A549 (cell line): ENCODE measurements around the gene NUB1. TPM values are rescaled to one million over a fixed set of nuclear protein-coding genes. Genes with fewer than 3 reads are reported as not detected.
A peak's percentile ranks its signal among the peaks of the same experiment; 100 is the strongest.

Experiments used
- ATAC-seq, 2 experiments: fragments of 200-7000 bp in 1 of 2; fragments of >200 bp in 1 of 2; cut with Nextera tagmentation in 1 of 2; cut with Tn5 transposase in 1 of 2; 3 replicates each; pipeline versions ENCODE4 v1.8.0 to v1.9.1; 2018 to 2020; ENCODE audit warnings: mild to moderate bottlenecking in 1 of 2, moderate library complexity in 1 of 2
- CTCF ChIA-PET: fragments of 300-600 bp; sonication (Branson Sonifier 250); formaldehyde crosslinking; extraction: SDS; loops from one replicate; lab custom pipeline; 2021; ENCODE audit warnings: antibody characterized with exemption, inconsistent platforms; lab: Yijun Ruan, JAX
- POLR2A ChIA-PET: fragments of 350-600 bp; formaldehyde crosslinking; extraction: SDS; loops from one replicate; lab custom pipeline; 2021; ENCODE audit warnings: antibody characterized with exemption, inconsistent platforms; lab: Yijun Ruan, JAX
- DNase-seq, 2 experiments: peaks; one replicate each; pipeline versions ENCODE4 v3.0.0 to v3.0.0-alpha.2; 2011 to 2016; ENCODE audit warnings: low read depth in 1 of 2, low spot score in 1 of 2
- FAIRE-seq: peaks from 2 replicates; lab custom pipeline; 2011; peaks lifted over from hg19 to GRCh38; lab: Jason Lieb, UNC
- H3K27ac ChIP-seq, 2 experiments: fragments of >200 bp; sonication (Bioruptor Twin); formaldehyde crosslinking; 3 replicates each; pipeline ENCODE4 v1.5.1; 2016 to 2017
- H3K4me1 ChIP-seq: fragments of >200 bp; sonication (Bioruptor Twin); formaldehyde crosslinking; 3 replicates; pipeline ENCODE4 v1.6.1; 2016
- H3K4me2 ChIP-seq: fragments of >200 bp; sonication (Bioruptor Twin); formaldehyde crosslinking; 3 replicates; pipeline ENCODE4 v1.6.1; 2016
- H3K4me3 ChIP-seq: fragments of >200 bp; sonication (Bioruptor Twin); formaldehyde crosslinking; 3 replicates; pipeline ENCODE4 v1.5.1; 2016
- H3K9me3 ChIP-seq: fragments of >200 bp; sonication (Bioruptor Twin); formaldehyde crosslinking; 3 replicates; pipeline ENCODE4 v1.6.1; 2016
- ATOH8 ChIP-seq: fragments of 250-450 bp; sonication (Bioruptor Pico); IDR thresholded peaks from 2 replicates; pipeline ENCODE4 v1.5.0; 2020; ENCODE audit warnings: low read depth, mild to moderate bottlenecking, moderate library complexity
- CBX2 ChIP-seq: fragments of 200-600 bp; sonication (generic); IDR thresholded peaks from 2 replicates; pipeline ENCODE4 v1.6.1; 2016; ENCODE audit warnings: low read depth, mild to moderate bottlenecking, borderline replicate concordance
- CBX8 ChIP-seq: fragments of 200-600 bp; sonication (generic); IDR thresholded peaks from 2 replicates; pipeline ENCODE4 v1.6.1; 2016
- CEBPB ChIP-seq, 2 experiments: fragments of >200 bp in 1 of 2; sonication (Bioruptor Twin) in 1 of 2; formaldehyde crosslinking in 1 of 2; IDR thresholded peaks; 2 replicates each; pipeline ENCODE4 v1.6.1; 2012 to 2016
- CHD2 ChIP-seq: fragments of 150-350 bp; IDR thresholded peaks from 2 replicates; pipeline ENCODE4 v1.6.1; 2014; ENCODE audit warnings: low read length; ENCODE audit not compliant: partially characterized antibody
- EHMT2 ChIP-seq: fragments of 200-600 bp; sonication (generic); IDR thresholded peaks from 2 replicates; pipeline ENCODE4 v1.6.1; 2016; ENCODE audit warnings: antibody characterized with exemption, low read depth, mild to moderate bottlenecking, moderate library complexity
- EP300 ChIP-seq, 2 experiments: fragments of >200 bp; sonication (Bioruptor Twin); formaldehyde crosslinking; IDR thresholded peaks; 2 replicates in 1 of 2; 3 replicates in 1 of 2; pipeline ENCODE4 v1.6.1; 2016 to 2017
- FOSL2 ChIP-seq, 2 experiments: fragments of 450-650 bp in 1 of 2; fragments of >200 bp in 1 of 2; sonication (Bioruptor Twin) in 1 of 2; formaldehyde crosslinking; IDR thresholded peaks; 2 replicates each; pipeline versions ENCODE4 v1.5.0 to v1.6.1; 2016 to 2020; ENCODE audit warnings: mild to moderate bottlenecking in 1 of 2, moderate library complexity in 1 of 2
- HEYL ChIP-seq: fragments of 250-450 bp; sonication (Bioruptor Pico); IDR thresholded peaks from 2 replicates; pipeline ENCODE4 v1.8.0; 2021; ENCODE audit warnings: mild to moderate bottlenecking, moderate library complexity
- JUNB ChIP-seq: fragments of >200 bp; sonication (Bioruptor Twin); formaldehyde crosslinking; IDR thresholded peaks from 2 replicates; pipeline ENCODE4 v1.6.1; 2016
- MAFK ChIP-seq: fragments of 450-650 bp; IDR thresholded peaks from 2 replicates; pipeline ENCODE4 v1.6.1; 2014; ENCODE audit not compliant: partially characterized antibody
- MAX ChIP-seq: IDR thresholded peaks from 2 replicates; pipeline ENCODE4 v1.6.1; 2012
- MYC ChIP-seq: IDR thresholded peaks from 2 replicates; pipeline ENCODE4 v1.6.1; 2012; ENCODE audit warnings: mild to moderate bottlenecking, inconsistent platforms, low read length, improper control_type of control experiment, borderline replicate concordance
- NFE2L2 ChIP-seq: fragments of 150-350 bp; conservative IDR thresholded peaks from 2 replicates; pipeline ENCODE4 v1.6.1; 2014; ENCODE audit warnings: low read length
- NPAS2 ChIP-seq: fragments of 250-450 bp; sonication (Bioruptor Pico); IDR thresholded peaks from 2 replicates; pipeline ENCODE4 v1.8.0; 2022; ENCODE audit warnings: mild to moderate bottlenecking, moderate library complexity, borderline replicate concordance
- NR3C1 ChIP-seq: fragments of >200 bp; sonication (Bioruptor Twin); formaldehyde crosslinking; IDR thresholded peaks from 3 replicates; pipeline ENCODE4 v1.6.1; 2017
- RAD21 ChIP-seq, 2 experiments: fragments of >200 bp in 1 of 2; sonication (Bioruptor Twin) in 1 of 2; formaldehyde crosslinking in 1 of 2; IDR thresholded peaks in 1 of 2; conservative IDR thresholded peaks in 1 of 2; 2 replicates in 1 of 2; 3 replicates in 1 of 2; pipeline ENCODE4 v1.6.1; 2012 to 2018; ENCODE audit warnings: inconsistent platforms in 1 of 2
- RARB ChIP-seq: fragments of 250-450 bp; sonication (Bioruptor Pico); IDR thresholded peaks from 2 replicates; pipeline ENCODE4 v1.8.0; 2021; ENCODE audit warnings: mild to moderate bottlenecking, moderate library complexity
- RCOR1 ChIP-seq: fragments of 150-350 bp; IDR thresholded peaks from 2 replicates; pipeline ENCODE4 v1.6.1; 2014; ENCODE audit warnings: antibody characterized with exemption, low read length, low read depth
- SMC3 ChIP-seq: fragments of >200 bp; sonication (Bioruptor Twin); formaldehyde crosslinking; IDR thresholded peaks from 3 replicates; pipeline ENCODE4 v1.6.1; 2018; ENCODE audit warnings: inconsistent platforms
- SREBF2 ChIP-seq: fragments of 450-650 bp; IDR thresholded peaks from 2 replicates; pipeline ENCODE4 v1.6.1; 2014; ENCODE audit warnings: mild to moderate bottlenecking, moderate library complexity
- TFCP2L1 ChIP-seq: fragments of 250-450 bp; sonication (Bioruptor Pico); IDR thresholded peaks from 2 replicates; pipeline ENCODE4 v1.5.0; 2021; ENCODE audit warnings: mild to moderate bottlenecking
- TP53 ChIP-seq: fragments of 250-450 bp; sonication (Bioruptor Pico); IDR thresholded peaks from 2 replicates; pipeline ENCODE4 v1.5.0; 2021; ENCODE audit warnings: mild to moderate bottlenecking, moderate library complexity
- ZFP36 ChIP-seq: fragments of 450-650 bp; IDR thresholded peaks from 2 replicates; pipeline ENCODE4 v1.6.1; 2014; ENCODE audit warnings: borderline replicate concordance; ENCODE audit not compliant: partially characterized antibody
- ZNF302 ChIP-seq: fragments of 250-450 bp; sonication (Bioruptor Pico); IDR thresholded peaks from 2 replicates; pipeline ENCODE4 v1.9.0; 2021; ENCODE audit warnings: inconsistent platforms, mild to moderate bottlenecking, moderate library complexity
- ZSCAN20 ChIP-seq: fragments of 250-450 bp; sonication (Bioruptor Pico); IDR thresholded peaks from 2 replicates; pipeline ENCODE4 v1.8.0; 2022; ENCODE audit warnings: mild to moderate bottlenecking, moderate library complexity
- WGBS: methylation state at CpG from one replicate; pipeline ENCODE4 v1.1.6; 2017; ENCODE audit errors: missing lambda C conversion rate; 5-methylcytosine and 5-hydroxymethylcytosine counted together
- polyA plus RNA-seq, 4 experiments: library from polyadenylated mRNA; depleted of rRNA in 3 of 4; stranded (reverse); fragments of >200 nt; fragmentation: RNase III in 1 of 4; extraction: RNeasy Plus Mini Kit Qiagen cat#74134 plus additional on column Dnase treatment in 1 of 4; gene quantifications; 2 replicates in 3 of 4; 3 replicates in 1 of 4; pipeline ENCODE4 v1.2.3, GENCODE V29; 2011 to 2017
- TF ChIP-seq, protein P1 (sequence below): fragments of 200-600 bp; sonication (generic); IDR thresholded peaks from 2 replicates; pipeline ENCODE4 v1.6.1; 2016; ENCODE audit warnings: antibody characterized with exemption, mild to moderate bottlenecking, moderate library complexity
- TF ChIP-seq, protein P2 (sequence below): IDR thresholded peaks from 2 replicates; pipeline ENCODE4 v1.6.1; 2012; ENCODE audit warnings: low read depth, borderline replicate concordance

The NUB1 gene
- polyA plus RNA-seq, 2 of the 4 experiments (the other 2 are of a cell fraction): 45.0 to 105 TPM

DNA sequence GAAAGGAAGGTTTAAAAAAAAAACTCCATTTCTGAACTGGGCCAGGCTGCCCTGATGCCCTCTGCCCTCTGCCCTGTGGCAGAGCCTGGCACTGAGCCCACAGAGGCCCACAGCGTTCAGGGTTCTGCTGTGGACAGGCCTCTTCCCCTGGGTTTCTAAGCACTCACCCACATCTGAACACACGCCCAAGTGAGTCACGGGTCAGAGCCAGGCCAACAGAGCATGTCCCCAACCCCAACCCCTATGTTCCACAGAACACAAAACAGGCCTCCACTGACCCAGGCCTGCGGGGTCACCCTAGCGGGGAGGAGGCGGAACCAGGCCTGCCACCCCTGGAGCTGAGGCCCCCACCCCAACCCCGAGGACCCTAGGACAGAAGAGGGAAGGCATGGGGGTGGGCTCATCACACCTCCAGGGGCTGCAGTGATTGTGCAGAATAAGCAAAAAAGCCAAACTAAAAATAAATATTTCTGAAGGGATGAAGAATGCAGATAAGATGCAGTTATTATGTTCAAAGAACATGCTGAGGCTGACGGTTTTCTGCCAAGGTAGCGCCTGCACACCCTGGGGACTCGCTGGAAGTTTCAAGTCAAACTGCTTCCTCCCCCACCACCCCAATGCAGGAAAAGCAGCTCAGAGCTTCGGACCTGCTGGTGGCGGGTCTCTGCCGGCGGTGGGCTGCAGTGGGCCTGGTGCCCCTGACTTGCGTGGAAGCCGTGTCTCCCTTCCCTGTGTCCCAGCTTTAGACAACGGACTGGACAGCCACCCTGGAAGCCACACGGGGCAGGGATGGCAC lies 62.8 kb downstream of the NUB1 start:
- ChIA-PET POLR2A (no interaction called here), CTCF (interaction anchor here (1.4 to 4.1 kb wide), 3 partner anchors 36 to 89 kb away, joined by 4 to 19 read pairs (median 12); no protein-coding TSS in a partner anchor)
- peak overlapping the region; percentile 62 for H3K4me2 ChIP-seq
- peaks cover 22% of the 10 kb centered on the region for H3K4me1 ChIP-seq
- FAIRE-seq: no peak
- WGBS: 51% methylated on average over 12 of the region's 18 CpGs
- H3K4me3 ChIP-seq: no peak overlapping the region
- DNase-seq: peak; percentile 55 to 66
- H3K27ac ChIP-seq: peak overlapping the region; percentile 52 to 83
- ATAC-seq: peak; percentile 62 to 76; a peak in 4 of 6 replicates
- H3K9me3 ChIP-seq: no peaks in the 10 kb centered on the region
- TF ChIP-seq FOSL2 (IDR thresholded peaks at IDR 0.05) (no peak), FOSL2 (CRISPR knock-in tag; IDR thresholded peaks at IDR 0.05) (peak; percentile 26; the same call in 1 of the 2 replicates), SREBF2 (no peak), CBX8 (no peak), RAD21 (conservative IDR thresholded peaks at IDR 0.05 in 1 of 2, IDR thresholded peaks at IDR 0.05 in 1 of 2) (no peak), CHD2 (no peak), MAFK (peak; percentile 69), TP53 (CRISPR knock-in tag) (no peak), CBX2 (no peak), HEYL (CRISPR knock-in tag) (no peak), RARB (no peak), SMC3 (no peak), NFE2L2 (no peak), ZNF302 (CRISPR knock-in tag) (no peak), ZSCAN20 (CRISPR knock-in tag) (no peak), NPAS2 (CRISPR knock-in tag) (no peak), EP300 (IDR thresholded peaks at IDR 0.05) (no peak), NR3C1 (no peak), MAX (peak; percentile 44; the same call in 1 of the 2 replicates), TFCP2L1 (CRISPR knock-in tag) (no peak), ATOH8 (CRISPR knock-in tag) (no peak), CEBPB (IDR thresholded peaks at IDR 0.05) (no peak)
- TF ChIP-seq, protein P1, sequence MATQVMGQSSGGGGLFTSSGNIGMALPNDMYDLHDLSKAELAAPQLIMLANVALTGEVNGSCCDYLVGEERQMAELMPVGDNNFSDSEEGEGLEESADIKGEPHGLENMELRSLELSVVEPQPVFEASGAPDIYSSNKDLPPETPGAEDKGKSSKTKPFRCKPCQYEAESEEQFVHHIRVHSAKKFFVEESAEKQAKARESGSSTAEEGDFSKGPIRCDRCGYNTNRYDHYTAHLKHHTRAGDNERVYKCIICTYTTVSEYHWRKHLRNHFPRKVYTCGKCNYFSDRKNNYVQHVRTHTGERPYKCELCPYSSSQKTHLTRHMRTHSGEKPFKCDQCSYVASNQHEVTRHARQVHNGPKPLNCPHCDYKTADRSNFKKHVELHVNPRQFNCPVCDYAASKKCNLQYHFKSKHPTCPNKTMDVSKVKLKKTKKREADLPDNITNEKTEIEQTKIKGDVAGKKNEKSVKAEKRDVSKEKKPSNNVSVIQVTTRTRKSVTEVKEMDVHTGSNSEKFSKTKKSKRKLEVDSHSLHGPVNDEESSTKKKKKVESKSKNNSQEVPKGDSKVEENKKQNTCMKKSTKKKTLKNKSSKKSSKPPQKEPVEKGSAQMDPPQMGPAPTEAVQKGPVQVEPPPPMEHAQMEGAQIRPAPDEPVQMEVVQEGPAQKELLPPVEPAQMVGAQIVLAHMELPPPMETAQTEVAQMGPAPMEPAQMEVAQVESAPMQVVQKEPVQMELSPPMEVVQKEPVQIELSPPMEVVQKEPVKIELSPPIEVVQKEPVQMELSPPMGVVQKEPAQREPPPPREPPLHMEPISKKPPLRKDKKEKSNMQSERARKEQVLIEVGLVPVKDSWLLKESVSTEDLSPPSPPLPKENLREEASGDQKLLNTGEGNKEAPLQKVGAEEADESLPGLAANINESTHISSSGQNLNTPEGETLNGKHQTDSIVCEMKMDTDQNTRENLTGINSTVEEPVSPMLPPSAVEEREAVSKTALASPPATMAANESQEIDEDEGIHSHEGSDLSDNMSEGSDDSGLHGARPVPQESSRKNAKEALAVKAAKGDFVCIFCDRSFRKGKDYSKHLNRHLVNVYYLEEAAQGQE: no peak

DNA sequence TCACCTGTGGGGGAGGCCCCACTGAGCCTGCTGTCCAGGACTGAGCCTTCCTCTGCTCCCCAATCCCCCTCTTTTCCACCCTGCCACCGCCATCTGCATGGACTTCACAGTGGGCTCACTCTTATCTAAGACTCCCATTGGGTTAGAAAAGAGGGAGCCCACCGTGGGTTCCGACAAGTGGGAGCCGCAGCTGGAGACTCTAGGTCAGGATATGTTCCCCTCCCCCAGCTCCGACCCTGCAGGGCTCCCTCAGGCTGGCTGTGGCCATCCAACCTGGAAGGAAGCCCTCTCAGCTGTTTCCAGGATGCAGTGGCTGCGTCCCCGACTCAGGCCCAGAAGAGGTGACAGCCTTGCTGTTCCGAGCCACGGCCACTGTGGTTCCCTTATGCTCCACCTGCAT lies 63.4 kb downstream of the NUB1 start:
- peaks cover 28% of the 10 kb centered on the region for H3K4me1 ChIP-seq
- peak overlapping the region; percentile 52 to 83 for H3K27ac ChIP-seq
- CTCF ChIA-PET: interaction anchor here (0.7 to 4.1 kb wide), 4 partner anchors 37 to 770 kb away, joined by 3 to 19 read pairs (median 8); no protein-coding TSS in a partner anchor
- no peak for FAIRE-seq
- POLR2A ChIA-PET: no interaction called here
- peak overlapping the region; percentile 62; the same call in 2 of the 3 replicates for H3K4me2 ChIP-seq
- no peak for DNase-seq
- no peak for ATAC-seq
- no peak for TF ChIP-seq RCOR1
- no peak for TF ChIP-seq EHMT2
- TF ChIP-seq CBX2: no peak
- no peak for TF ChIP-seq TP53 (CRISPR knock-in tag)
- no peak for TF ChIP-seq MYC
- TF ChIP-seq JUNB: no peak
- no peak for TF ChIP-seq ZFP36
- TF ChIP-seq, protein P2, sequence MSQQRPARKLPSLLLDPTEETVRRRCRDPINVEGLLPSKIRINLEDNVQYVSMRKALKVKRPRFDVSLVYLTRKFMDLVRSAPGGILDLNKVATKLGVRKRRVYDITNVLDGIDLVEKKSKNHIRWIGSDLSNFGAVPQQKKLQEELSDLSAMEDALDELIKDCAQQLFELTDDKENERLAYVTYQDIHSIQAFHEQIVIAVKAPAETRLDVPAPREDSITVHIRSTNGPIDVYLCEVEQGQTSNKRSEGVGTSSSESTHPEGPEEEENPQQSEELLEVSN: no peak
- TF ChIP-seq RARB: no peak
- WGBS: 89% methylated on average over 9 of the region's 9 CpGs
- no peaks in the 10 kb centered on the region for H3K9me3 ChIP-seq
- H3K4me3 ChIP-seq: no peak overlapping the region
